Germinal center (tissue), 1 donor: ENCODE measurements around the gene JARID2.
"Not testable (repeated sequence)": the region's sequence is repeated elsewhere in the genome, so short reads cannot be mapped to it uniquely, and the experiment has no call there.

ENCODE experiments used
- DNase-seq: peaks from one replicate; pipeline ENCODE4 v3.0.0; 2012; ENCODE audit warnings: mixed read lengths, low spot score

The JARID2 gene

GRCh38 chr6:15522856-15523529, 277.1 kb downstream of the JARID2 start:
- DNase-seq = no peak

GRCh38 chr6:15523679-15524630, 278.1 kb downstream of the JARID2 start:
- no peak for DNase-seq

- DNase-seq = no peak
These were observed 279.1 kb downstream of the JARID2 start for GRCh38 chr6:15524861-15525401.

- DNase-seq = peak; percentile 20
These were observed 280.4 kb downstream of the JARID2 start for GRCh38 chr6:15526212-15526701.

GRCh38 chr6:15527838-15528617, 282.2 kb downstream of the JARID2 start:
- DNase-seq = no peak

GRCh38 chr6:15528870-15529269, 283.0 kb downstream of the JARID2 start:
- no peak for DNase-seq

- no peak for DNase-seq
These were observed 284.5 kb downstream of the JARID2 start for GRCh38 chr6:15530411-15530810.

- DNase-seq = no peak
These were observed 286.1 kb downstream of the JARID2 start for GRCh38 chr6:15531973-15532372.

GRCh38 chr6:15533379-15534026, 287.6 kb downstream of the JARID2 start:
- DNase-seq = no peak

- DNase-seq = no peak
These were observed 289.1 kb downstream of the JARID2 start for GRCh38 chr6:15534974-15535373.

GRCh38 chr6:15535495-15536197, 289.8 kb downstream of the JARID2 start:
- no peak for DNase-seq

- no peak for DNase-seq
These were observed 290.5 kb downstream of the JARID2 start for GRCh38 chr6:15536198-15536955.

- no peak for DNase-seq
These were observed 292.2 kb downstream of the JARID2 start for GRCh38 chr6:15538106-15538505.

GRCh38 chr6:15538766-15539495, 293.1 kb downstream of the JARID2 start:
- DNase-seq = no peak

- DNase-seq = no peak
These were observed 293.9 kb downstream of the JARID2 start for GRCh38 chr6:15539722-15540270.

GRCh38 chr6:15543332-15543917, 297.6 kb downstream of the JARID2 start:
- not testable (repeated sequence) for DNase-seq

- no peak for DNase-seq
These were observed 298.5 kb downstream of the JARID2 start for GRCh38 chr6:15544321-15544900.

- no peak for DNase-seq
These were observed 300.7 kb downstream of the JARID2 start for GRCh38 chr6:15546591-15546990.
